Jurkat, Clone E6-1 (cell line): Measurements from ENCODE around the gene PEX5L. TPM values are rescaled to one million over a fixed set of nuclear protein-coding genes. Genes with fewer than 3 reads are reported as not detected.
"Not testable (repeated sequence)": the region's sequence is repeated elsewhere in the genome, so short reads cannot be mapped to it uniquely, and the experiment has no call there.

Source experiments
- DNase-seq: peaks from one replicate; pipeline ENCODE4 v3.0.0-alpha.2; 2011; ENCODE audit warnings: low read depth, low spot score
- H3K4me3 ChIP-seq: 2 replicates; pipeline ENCODE4 v1.5.1; 2011; ENCODE audit warnings: mild to moderate bottlenecking, low read length, control low read depth, moderate library complexity
- polyA plus RNA-seq: library from polyadenylated mRNA; unstranded; fragments of >200 nt; gene quantifications from one replicate; pipeline ENCODE4 v1.2.1, GENCODE V29; 2012; ENCODE audit warnings: missing spikeins; ENCODE audit not compliant: insufficient read length, insufficient read depth

PEX5L gene
- 1.4 TPM for polyA plus RNA-seq

GRCh38 chr3:180036671-180037455 lies at the start of gene PEX5L:
Gene PEX5L, minus strand, starts transcription at chr3:180036937. Its CDS starts 338 bp downstream, at chr3:180036599.
- peak; percentile 51 for DNase-seq
- peak within 1 kb of the TSS; percentile 61 for H3K4me3 ChIP-seq

- DNase-seq, result peak; percentile 47
- no peak overlapping the region for H3K4me3 ChIP-seq
Observed at GRCh38 chr3:180085122-180085710, 48.5 kb upstream of the PEX5L start.

GRCh38 chr3:180082699-180083098 lies 46.0 kb upstream of the PEX5L start:
- DNase-seq, result no peak
- no peak overlapping the region for H3K4me3 ChIP-seq

GRCh38 chr3:180078592-180078991 lies 41.9 kb upstream of the PEX5L start:
- no peak overlapping the region for H3K4me3 ChIP-seq
- no peak for DNase-seq

GRCh38 chr3:180073561-180073960 lies 36.8 kb upstream of the PEX5L start:
- H3K4me3 ChIP-seq, result no peak overlapping the region
- DNase-seq, result no peak

GRCh38 chr3:180072786-180073185 lies 36.0 kb upstream of the PEX5L start:
- H3K4me3 ChIP-seq, result no peak overlapping the region
- no peak for DNase-seq

GRCh38 chr3:180070925-180071324 lies 34.2 kb upstream of the PEX5L start:
- no peak for DNase-seq
- H3K4me3 ChIP-seq, result no peak overlapping the region

- no peak for DNase-seq
- no peak overlapping the region for H3K4me3 ChIP-seq
Observed at GRCh38 chr3:180068023-180068422, 31.3 kb upstream of the PEX5L start.

- H3K4me3 ChIP-seq, result no peak overlapping the region
- no peak for DNase-seq
Observed at GRCh38 chr3:180066598-180066997, 29.9 kb upstream of the PEX5L start.

GRCh38 chr3:180063783-180064182 lies 27.0 kb upstream of the PEX5L start:
- no peak overlapping the region for H3K4me3 ChIP-seq
- peak; percentile 41 for DNase-seq

- DNase-seq, result no peak
- H3K4me3 ChIP-seq, result no peak overlapping the region
Observed at GRCh38 chr3:180062771-180063170, 26.0 kb upstream of the PEX5L start.

- H3K4me3 ChIP-seq, result no peak overlapping the region
- no peak for DNase-seq
Observed at GRCh38 chr3:180059356-180059755, 22.6 kb upstream of the PEX5L start.

GRCh38 chr3:180058238-180058637 lies 21.5 kb upstream of the PEX5L start:
- DNase-seq, result no peak
- no peak overlapping the region for H3K4me3 ChIP-seq

- not testable (repeated sequence) for H3K4me3 ChIP-seq, DNase-seq
Observed at GRCh38 chr3:180055656-180056055, 18.9 kb upstream of the PEX5L start.

GRCh38 chr3:180049391-180049790 lies 12.7 kb upstream of the PEX5L start:
- H3K4me3 ChIP-seq, result no peak overlapping the region
- no peak for DNase-seq

GRCh38 chr3:180048840-180049239 lies 12.1 kb upstream of the PEX5L start:
- DNase-seq, result peak; percentile 32

GRCh38 chr3:180048103-180048502 lies 11.4 kb upstream of the PEX5L start:
- no peak overlapping the region for H3K4me3 ChIP-seq
- DNase-seq, result no peak

More at GRCh38 chr3:180048840-180049239, 12.1 kb upstream of the PEX5L start:
- H3K4me3 ChIP-seq, result no peak overlapping the region

GRCh38 chr3:180040966-180041365 lies 4.2 kb upstream of the PEX5L start:
- DNase-seq, result no peak
- H3K4me3 ChIP-seq, result no peak overlapping the region

- H3K4me3 ChIP-seq, result peak overlapping the region; percentile 61
- no peak for DNase-seq
Observed at GRCh38 chr3:180036092-180036670, 556 bp downstream of the PEX5L start.

- DNase-seq, result no peak
- H3K4me3 ChIP-seq, result no peak overlapping the region
Observed at GRCh38 chr3:180026997-180027396, 9.7 kb downstream of the PEX5L start.
